NCI-H446 (cell line): ENCODE measurements around the gene TMEM80.
"Not testable (repeated sequence)": the region's sequence is repeated elsewhere in the genome, so short reads cannot be mapped to it uniquely, and the experiment has no call there.

Experiments used
- DNase-seq, 2 experiments: peaks; one replicate each; lab custom pipeline; 2025; lab: John Stamatoyannopoulos, UW

Gene TMEM80

DNA sequence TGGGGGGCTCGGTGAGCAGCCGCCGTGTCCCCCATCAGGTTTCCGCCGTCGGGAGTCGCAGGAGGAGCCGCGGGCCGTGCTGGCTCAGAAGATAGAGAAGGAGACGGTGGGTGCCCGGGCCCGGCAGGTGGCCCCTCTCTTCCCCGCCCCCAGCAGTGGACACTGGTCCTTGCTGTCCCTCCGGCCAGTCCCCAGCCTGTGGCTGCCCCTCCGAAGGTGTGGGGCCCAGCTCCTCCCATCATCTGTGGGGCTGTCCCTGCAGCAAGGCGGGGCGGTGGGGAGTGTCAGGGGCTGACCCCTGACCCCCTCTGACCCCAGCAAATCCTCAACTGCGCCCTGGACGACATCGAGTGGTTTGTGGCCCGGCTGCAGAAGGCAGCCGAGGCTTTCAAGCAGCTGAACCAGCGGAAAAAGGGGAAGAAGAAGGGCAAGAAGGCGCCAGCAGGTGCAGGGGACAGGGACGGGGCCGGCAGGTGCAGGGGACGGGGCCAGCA lies 25.7 kb downstream of the TMEM80 start:
- DNase-seq, result no peak

DNA sequence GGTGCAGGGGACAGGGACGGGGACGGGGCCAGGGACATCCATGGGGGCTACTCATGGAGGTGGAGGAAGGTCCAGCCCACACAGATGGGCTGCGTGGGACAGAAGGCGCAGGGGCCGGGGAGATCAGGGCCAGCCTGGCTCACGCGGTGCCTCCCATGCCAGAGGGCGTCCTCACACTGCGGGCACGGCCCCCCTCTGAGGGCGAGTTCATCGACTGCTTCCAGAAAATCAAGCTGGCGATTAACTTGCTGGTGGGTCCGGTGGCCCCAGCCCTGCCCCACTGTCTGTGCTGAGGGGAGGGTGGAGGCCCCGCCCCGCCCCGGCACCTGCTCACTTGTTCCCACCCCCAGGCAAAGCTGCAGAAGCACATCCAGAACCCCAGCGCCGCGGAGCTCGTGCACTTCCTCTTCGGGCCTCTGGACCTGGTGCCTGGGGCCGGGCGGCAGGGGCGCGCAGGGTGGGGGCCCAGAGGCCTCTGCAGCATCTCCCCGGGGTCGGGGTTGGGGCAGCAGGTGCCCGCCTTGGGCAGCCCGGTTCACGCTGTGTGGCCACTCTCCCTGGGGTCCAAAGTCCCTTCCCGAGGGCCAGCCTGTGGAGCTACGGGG lies 26.2 kb downstream of the TMEM80 start:
- DNase-seq, result no peak

DNA sequence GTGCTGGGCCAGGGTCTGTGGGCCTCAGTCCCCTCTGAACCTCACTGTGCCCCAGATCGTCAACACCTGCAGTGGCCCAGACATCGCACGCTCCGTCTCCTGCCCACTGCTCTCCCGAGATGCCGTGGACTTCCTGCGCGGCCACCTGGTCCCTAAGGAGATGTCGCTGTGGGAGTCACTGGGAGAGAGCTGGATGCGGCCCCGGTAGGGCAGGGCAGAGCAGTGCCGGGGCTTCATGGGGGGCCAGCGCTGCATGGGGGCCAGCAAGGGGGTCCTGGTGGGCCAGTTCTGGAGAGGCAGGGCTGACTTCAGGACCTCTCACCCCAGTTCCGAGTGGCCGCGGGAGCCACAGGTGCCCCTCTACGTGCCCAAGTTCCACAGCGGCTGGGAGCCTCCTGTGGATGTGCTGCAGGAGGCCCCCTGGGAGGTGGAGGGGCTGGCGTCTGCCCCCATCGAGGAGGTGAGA lies 26.8 kb downstream of the TMEM80 start:
- DNase-seq, result no peak

DNA sequence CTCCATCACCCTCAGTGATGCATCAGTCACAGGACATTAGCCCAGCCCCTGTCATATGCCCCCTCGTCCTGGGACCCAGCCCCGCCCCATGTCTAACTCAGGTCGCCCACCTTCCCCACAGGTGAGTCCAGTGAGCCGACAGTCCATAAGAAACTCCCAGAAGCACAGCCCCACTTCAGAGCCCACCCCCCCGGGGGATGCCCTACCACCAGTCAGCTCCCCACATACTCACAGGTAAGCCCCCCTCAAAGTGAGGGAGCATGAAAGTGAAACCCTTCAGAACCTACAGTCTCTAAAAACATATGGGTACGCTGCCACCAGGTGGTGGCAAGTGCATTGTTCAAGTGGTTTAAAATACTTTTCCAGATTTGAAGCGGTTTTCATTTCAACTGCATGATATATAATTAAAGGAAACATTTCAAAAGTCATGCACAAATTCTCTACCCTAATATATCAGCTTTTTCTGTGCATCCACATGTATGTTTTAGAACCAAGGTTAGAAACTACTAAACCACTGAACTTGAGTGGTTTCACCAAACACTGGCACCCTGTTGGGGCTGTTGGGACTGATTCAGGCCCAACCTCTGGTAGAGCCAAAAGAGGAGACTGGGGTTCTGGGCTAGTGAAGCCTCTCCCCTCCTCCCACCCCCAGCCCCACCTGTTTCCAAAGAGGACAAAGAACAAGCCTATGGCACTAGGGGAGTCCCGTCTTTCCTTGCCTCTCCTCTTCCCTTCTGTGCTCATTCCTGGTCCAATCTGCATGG lies 27.7 kb downstream of the TMEM80 start:
- peak in 1 of 2 experiments; percentile 48 for DNase-seq

DNA sequence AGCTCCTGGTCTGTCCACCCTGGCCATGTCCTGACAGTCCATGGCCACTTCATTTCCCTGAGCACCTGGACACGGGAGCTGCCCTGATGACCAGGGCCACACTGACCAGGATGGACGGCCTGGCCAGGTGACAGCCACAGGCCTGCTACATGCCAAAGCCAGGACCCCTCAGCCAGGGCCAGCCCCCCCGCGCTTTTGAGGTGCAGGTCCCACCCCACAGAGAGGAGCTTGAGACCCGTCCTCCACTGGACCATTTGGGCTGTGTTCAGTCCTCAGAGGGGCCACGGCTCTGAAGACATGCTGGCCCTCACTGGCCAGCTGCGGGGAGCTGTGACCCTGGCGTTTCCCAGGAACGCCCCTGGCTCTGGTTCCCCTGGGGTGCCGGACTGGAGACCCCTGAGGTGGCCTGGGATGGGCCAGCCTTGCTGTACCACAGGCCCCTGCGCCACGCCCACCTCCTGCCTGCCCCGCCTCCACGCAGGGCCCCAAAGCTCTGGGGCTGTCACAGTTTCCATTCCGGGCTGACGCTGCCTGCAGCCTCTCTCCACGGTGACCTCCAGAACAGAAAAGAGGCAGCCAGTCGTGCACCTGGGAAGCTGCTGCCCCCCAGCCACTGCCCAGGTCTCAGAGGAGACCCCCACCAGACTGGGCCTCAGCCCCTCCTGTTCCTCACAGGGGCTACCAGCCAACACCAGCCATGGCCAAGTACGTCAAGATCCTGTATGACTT lies 28.6 kb downstream of the TMEM80 start:
- DNase-seq, result no peak

DNA sequence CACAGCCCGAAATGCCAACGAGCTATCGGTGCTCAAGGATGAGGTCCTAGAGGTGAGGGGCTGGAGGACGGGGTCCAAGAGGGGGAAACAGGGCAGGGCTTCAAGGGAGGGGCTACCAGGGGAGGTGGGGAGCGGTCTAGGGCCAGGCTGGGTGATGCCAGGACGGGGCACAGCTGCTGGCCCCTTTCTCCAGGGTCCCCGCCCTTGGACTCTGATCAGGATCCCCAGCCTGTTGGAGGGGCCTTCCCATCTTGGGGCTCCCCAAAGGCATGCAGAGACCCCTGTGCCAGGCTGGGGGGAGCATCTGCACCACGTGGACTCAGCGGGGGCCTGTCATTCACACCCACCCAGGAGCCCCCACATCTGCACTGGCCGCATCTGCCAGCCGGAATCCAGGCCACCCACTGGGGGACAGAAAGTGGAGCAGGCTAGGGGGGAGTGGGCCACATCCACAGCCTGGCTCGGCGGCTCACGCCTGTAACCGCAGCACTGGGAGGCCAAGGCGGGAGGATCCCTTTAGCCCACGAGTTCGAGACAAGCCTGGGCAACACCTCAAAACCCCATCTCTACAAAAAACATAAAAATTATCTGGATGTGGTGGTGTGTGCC lies 29.3 kb downstream of the TMEM80 start:
- no peak for DNase-seq

DNA sequence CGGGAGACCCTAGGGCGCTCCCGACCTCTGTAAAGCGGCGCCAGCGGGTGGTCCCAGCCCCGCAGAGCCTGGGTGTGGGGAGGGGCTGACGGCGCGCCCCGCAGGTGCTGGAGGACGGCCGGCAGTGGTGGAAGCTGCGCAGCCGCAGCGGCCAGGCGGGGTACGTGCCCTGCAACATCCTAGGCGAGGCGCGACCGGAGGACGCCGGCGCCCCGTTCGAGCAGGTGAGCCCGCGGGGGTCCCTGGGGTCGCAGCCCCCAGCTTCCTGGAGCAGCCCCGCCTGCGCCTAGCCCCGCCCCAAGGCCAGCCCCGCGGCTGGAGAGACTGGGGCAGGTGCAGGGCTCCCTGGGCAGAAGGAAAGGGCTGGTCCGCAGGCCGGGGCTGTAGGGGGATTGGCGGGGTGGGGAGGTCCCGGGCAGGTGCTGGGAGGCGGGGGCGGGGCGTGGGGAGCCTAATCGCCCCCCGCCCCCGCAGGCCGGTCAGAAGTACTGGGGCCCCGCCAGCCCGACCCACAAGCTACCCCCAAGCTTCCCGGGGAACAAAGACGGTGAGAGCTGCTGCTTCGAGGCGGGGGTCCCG lies 30.1 kb downstream of the TMEM80 start:
- DNase-seq, result no peak

DNA sequence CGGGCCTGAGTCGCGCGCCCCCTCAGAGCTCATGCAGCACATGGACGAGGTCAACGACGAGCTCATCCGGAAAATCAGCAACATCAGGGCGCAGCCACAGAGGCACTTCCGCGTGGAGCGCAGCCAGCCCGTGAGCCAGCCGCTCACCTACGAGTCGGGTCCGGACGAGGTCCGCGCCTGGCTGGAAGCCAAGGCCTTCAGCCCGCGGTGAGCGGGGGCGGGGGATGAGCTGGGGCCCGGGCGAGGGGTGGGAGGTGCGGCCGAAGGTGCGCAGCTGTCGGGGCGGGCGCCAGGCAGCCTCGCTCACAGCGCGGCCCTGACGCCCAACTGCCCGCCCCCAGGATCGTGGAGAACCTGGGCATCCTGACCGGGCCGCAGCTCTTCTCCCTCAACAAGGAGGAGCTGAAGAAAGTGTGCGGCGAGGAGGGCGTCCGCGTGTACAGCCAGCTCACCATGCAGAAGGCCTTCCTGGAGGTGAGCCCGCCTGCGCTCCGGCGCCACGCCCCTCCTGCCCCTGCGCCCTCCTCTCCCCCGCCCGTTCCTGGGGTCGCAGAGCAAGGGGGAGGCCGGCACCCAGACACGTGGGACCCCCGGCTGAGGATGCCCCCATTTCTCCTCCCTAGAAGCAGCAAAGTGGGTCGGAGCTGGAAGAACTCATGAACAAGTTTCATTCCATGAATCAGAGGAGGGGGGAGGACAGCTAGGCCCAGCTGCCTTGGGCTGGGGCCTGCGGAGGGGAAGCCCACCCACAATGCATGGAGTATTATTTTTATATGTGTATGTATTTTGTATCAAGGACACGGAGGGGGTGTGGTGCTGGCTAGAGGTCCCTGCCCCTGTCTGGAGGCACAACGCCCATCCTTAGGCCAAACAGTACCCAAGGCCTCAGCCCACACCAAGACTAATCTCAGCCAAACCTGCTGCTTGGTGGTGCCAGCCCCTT lies 30.9 kb downstream of the TMEM80 start:
- no peak for DNase-seq

DNA sequence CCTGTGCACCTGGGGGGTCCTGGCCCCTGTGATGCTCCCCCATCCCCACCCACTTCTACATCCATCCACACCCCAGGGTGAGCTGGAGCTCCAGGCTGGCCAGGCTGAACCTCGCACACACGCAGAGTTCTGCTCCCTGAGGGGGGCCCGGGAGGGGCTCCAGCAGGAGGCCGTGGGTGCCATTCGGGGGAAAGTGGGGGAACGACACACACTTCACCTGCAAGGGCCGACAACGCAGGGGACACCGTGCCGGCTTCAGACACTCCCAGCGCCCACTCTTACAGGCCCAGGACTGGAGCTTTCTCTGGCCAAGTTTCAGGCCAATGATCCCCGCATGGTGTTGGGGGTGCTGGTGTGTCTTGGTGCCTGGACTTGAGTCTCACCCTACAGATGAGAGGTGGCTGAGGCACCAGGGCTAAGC lies 31.7 kb downstream of the TMEM80 start:
- DNase-seq, result no peak

DNA sequence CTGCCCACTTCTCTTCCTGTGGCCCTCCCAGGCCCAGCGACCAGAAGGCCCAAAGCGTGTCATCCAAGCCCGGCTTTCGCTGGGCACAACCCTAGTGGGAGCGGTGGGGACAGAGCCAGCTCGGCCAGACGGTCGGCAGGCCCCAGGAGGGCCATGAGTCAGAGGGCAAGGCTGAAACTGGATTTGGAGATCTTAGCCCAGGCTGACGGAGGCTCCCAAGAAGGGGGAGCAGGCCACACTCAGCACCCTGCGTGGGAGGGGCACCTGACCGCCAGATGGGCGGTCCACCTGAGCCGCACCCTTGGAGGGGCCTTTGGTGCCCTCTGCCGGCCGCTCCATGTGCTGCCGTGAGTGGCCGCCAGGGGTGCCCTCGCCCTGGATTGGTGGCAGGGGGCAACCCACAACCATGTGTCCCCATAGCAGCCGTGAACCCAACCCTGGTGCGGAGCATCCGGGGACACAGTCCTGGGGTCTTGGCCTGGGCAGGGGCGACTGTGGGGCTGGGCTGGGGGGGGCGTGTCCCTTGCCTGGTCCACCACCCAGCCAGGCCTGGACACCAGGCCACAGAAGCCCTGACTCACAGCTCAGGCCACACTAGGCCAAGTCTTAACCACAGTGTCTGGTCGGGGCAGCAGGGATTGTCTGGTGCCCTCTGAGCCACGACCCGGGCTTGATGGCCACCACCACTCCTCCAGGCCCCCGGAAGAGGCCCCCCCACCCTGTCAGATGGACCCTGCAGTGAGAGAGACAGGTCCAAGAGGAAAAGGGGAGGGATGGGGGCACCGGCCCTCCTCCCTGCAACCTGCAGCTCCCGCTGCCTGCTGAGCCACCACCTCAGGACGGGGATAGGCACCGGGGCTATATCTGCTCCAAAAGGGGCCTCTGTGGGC lies 32.5 kb downstream of the TMEM80 start:
- peak in 1 of 2 experiments; percentile 71 for DNase-seq

DNA sequence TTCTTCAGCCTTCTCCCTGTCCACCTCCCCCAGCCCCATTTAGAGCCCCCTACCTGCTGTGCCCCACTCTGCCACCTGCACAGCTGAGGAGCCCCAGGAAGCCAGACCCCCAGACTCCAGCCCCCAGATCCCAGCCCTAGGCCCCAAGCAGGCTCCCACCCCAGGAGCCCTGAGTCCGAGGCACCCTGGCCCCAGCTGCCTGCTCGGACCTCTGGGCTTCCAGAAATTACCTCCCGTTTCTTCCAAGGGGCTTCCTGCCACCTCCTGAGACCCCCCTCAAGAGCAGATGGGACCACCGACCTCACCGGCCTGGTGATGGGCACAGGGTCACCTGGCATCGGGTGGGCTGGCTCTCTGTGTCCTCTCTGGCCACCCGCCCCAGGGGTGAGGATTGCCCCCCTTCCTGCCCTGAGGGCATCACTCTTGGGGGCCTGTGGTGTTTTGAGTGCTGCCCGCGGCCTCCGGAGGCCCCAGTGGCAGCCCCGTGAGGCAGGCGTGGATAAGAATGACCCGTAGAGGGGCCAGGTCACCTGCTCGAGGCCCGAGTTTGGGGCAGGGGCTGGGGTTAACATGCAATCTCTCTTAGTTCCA lies 33.4 kb downstream of the TMEM80 start:
- no peak for DNase-seq

DNA sequence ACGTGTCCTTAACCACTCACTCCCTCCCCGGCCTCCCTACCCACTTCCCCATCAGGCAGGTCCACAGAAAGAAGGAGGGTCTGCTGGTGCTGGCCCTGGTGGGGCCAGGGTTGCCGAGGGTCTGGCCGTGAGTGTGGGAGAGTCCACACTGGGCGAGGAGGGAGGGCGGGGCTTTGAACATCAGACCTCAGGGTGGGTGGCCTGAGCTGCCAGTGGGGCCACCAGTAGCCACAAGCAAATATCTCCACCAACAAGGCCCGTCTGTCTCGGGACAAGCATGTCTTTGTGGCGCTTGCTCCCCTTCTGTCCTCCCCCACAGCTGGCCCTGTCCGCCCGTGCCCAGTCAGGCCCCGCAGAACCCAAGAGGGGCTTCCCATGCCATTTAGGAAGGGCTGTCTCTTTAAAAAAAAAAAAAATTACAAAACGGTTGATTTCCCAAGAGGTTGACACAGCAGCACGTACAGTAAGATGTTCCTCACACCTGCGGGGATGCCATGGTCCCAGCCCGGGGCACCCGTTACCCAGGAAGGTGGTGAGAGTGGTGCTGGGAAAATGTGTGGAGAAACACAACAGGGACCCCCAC lies 34.0 kb downstream of the TMEM80 start:
- DNase-seq, result no peak

DNA sequence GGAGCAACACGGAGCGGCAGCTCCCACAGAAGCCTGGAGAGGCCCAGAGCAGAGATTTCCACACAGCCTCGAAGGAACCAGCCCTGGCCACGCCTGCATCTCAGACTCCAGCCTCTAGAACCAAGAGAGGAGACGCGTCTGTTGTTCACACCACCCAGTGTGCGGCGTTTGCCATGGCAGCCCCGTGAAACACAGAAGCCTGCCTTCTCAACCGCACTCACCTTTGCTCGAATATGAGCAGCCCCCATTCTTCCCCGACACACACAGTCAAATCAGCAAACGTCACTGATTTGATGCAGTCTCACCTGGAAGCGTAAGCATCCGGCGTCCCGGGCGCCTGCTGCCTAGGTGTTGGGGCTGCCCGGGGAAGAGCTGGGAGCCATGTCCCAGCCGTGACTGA lies 37.5 kb downstream of the TMEM80 start:
- DNase-seq, result no peak

DNA sequence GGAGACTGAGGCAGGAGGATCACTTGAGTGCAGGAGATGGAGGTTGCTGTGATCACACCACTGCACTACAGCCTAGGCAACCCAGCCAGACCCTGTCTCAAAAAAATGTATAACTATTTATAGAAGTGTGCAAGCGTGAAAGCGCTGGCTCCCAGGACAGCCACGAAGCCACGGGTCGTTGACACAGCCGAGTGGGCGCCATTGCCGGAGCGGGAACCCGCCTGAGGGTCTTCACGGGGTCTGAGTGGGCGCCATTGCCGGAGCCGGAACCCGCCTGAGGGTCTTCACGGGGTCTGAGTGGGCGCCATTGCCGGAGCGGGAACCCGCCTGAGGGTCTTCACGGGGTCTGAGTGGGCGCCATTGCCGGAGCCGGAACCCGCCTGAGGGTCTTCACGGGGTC lies 38.9 kb downstream of the TMEM80 start:
- not testable (repeated sequence) for DNase-seq

DNA sequence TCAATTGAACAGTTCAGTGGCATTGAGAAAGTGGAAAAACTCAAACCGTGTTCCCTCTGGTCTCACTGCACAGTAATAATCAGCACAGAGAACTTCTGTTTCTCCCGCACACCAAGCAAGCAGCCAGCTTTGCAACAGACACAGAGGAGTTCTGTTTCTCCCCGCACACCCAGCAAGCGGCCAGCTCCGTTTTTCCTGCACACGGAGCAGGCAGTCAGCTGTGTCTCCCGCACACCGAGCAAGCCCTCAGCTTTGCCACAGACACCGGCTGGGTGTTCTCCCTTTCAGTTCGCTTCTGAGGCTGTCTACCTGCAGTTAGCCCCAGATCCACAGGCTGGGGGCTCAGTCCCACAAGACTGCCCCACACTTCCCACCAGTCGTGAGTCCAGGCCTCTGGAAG lies 41.8 kb downstream of the TMEM80 start:
- DNase-seq, result no peak

DNA sequence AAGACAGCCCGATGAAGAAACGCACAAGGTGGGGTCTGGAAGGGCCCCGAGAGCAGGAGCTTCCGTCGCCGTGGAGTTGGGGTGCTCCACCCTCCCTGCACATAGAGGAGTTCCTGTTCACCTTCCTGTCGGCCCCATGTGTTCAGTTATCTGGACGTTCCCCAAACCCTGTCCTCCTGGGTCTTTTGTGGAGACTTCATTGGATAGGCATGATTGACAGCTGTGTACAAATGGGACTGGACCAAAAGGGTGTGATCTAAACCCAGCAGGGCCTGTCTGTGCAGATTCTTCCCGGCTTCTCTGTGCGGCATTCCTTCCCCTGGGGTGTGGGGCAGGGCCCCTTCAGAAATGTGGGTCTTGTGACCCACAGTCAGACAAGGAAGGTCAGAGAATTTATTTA lies 42.3 kb downstream of the TMEM80 start:
- not testable (repeated sequence) for DNase-seq

DNA sequence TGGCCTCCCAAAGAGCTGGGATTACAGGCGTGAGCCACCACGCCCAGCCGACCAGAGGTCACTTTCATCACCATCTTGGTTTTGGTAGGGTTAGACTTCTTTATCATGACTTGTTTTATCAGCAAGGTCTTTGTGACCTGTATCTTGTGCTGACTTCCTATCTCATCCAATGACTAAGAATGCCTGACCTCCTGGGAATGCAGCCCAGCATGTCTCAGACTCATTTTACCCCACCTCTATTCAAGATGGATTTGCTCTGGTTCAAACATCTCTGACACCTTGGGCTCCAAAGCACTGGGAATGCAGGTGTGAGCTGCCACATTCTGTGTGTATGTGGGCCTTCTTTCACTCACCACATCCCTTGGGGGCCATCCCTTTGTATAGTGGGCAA lies 46.5 kb downstream of the TMEM80 start:
- no peak for DNase-seq

DNA sequence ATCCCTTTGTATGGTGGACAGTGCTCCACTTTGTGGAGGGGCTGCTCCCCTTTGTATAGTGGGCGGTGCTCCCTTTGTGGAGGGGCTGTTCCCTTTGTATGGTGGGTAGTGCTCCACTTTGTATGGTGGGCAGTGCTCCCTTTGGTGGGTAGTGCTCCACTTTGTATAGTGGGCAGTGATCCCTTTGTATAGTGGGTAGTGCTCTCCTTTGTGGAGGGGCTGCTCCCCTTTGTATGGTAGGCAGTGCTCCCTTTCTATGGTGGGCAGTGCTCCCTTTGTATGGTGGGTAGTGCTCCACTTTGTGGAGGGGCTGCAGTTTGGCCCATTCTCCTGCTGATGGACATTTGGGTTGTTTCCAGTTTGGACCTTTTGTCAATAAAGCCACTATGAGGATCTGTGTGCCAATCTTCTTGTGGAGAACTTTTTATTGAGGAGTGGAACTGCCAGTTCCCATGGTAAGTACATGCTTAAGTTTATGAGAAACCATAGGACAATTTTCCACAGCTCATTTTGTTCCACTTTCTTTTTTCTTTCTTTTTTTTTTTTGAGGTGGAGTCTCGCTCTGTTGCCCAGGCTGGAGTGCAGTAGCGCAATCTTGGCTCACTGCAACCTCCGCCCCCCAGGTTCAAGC lies 47.1 kb downstream of the TMEM80 start:
- no peak for DNase-seq

DNA sequence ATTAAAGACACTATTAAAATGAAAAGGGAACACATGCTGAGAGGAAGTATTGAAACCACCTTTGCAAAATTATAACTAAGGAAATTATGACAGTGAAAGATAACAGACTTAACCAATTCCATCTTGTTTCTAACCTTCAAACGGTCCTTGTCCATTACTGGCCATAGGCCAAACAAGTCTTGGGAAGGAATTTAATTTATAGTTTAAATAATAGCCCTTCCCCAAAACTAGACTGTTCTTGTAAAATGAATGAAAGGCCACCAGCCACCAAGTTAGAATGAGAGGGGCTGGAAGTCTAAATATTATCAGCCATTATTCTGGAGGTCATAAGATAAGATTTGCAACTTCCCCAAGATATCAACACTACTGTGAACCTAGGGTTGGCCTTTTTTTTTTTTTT lies 49.8 kb downstream of the TMEM80 start:
- no peak for DNase-seq
